HG02763 (cell line): ENCODE data around the gene PLSCR3.

ENCODE experiments used
- ATAC-seq: cut with Tn5 transposase; IDR thresholded peaks from one replicate; pipeline ENCODE4 v1.9.1; 2021; ENCODE audit warnings: mild to moderate bottlenecking, moderate library complexity; ENCODE audit not compliant: unreplicated experiment

The PLSCR3 gene

DNA sequence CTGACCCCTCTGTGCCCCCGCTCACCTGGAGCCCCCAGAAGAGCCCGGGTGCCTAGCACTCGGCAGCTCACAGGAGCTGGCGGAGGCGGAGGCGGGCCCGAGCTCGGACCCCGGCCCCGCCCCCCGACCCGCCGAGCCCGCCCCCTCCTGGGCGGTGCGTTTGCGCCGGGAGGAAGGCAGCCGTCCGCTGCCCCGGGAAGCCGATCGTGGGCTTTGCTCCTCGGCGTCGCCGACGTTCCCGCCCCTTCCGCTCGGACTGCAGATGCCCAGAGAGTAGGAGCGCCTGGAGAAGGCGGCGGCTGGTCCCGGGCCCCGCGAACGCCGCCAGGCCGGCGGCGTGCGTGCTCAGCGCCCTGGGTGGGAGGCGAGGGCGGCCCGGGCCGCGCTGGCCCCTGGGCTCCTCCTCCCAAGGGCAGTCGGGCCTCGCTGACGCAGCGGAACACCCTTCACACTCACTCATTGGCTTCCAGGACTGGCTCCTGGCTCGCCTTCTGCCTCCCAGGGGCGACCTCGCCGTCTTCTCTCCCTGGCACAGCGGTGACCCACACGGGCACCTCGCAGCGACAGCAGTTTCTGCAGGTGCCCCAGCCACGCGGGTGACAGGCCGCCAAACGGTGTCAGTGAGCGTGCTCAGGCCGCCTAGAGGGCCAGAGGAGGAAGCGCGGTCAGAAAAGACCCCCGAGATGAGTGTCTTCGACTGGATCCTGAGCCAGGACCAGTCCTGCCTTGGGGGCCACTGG, at the start of gene PLSCR3:
Gene PLSCR3 (minus strand): TSS at position 74 of the 740 bp plus-strand sequence. CDS start 415 bp downstream, outside the sequence.
- ATAC-seq = peak; percentile 72

DNA sequence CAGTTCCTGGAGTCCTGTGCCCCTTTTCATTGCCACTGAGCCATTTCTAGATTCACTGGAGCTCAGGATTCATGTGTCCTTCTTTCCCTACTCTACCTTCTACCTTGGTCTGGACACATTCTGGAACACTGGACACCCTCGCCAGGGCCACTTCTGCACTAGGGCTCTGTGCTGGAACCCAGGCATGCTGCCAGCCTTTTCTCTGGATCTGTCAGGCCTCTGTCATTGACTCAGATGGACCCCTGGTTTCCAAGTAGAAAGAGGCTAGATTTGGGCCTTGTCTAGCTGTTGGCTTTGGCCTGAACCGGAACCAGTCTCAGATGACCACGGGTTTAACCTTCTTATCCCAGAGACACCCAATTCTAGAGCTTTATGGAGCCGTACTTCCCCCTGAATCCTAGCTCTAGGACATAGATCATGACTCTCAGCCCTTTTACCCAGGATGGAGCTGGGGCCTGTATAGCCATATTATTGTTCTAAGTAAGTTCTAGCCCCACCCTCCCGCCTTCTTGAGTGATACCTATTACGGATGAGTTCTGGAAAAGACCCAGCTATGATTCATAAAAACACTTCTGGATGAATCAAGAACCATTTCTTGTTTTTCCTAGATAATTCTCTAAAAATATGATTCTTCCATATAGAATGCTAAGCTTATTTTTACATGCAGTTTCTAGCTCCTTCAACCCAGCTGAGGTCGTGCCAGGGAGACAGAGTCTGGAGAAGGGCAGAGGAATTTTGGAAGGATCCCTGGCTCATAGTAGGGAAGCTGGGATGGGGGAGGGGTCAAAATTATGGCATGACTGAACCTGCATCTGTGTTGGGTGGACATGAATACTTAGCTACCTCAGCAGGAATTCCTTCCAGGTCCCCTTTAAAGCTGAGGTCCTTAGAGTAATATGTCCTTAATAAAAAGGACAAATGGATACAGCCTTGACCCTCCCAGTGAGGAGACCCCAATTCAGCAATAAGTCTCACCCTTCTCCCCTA, 49.5 kb upstream of the PLSCR3 start:
- ATAC-seq = no peak

- ATAC-seq = no peak
Observed at GRCh38 chr17:7442142-7442541, 47.8 kb upstream of the PLSCR3 start.

DNA sequence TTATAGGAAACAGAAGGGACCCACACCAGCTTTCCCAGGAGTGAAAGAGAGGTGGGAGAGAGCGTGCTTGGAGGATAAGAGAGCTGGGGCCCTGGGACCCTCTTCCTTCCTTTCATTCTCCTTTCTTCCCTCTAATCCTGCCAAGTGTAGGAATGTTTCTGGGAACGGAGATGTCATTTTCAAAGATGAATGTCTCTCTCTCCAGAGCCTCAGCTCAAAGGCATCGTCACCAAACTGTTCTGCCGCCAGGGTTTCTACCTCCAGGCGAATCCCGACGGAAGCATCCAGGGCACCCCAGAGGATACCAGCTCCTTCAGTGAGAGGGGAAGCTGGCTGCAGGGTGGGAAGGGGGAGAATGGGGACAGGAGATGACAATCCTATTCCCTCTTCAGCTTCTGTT, 46.9 kb upstream of the PLSCR3 start:
- ATAC-seq = no peak

- ATAC-seq = no peak
Observed at GRCh38 chr17:7440834-7441195, 46.5 kb upstream of the PLSCR3 start.

- no peak for ATAC-seq
Observed at GRCh38 chr17:7440113-7440833, 45.9 kb upstream of the PLSCR3 start.

DNA sequence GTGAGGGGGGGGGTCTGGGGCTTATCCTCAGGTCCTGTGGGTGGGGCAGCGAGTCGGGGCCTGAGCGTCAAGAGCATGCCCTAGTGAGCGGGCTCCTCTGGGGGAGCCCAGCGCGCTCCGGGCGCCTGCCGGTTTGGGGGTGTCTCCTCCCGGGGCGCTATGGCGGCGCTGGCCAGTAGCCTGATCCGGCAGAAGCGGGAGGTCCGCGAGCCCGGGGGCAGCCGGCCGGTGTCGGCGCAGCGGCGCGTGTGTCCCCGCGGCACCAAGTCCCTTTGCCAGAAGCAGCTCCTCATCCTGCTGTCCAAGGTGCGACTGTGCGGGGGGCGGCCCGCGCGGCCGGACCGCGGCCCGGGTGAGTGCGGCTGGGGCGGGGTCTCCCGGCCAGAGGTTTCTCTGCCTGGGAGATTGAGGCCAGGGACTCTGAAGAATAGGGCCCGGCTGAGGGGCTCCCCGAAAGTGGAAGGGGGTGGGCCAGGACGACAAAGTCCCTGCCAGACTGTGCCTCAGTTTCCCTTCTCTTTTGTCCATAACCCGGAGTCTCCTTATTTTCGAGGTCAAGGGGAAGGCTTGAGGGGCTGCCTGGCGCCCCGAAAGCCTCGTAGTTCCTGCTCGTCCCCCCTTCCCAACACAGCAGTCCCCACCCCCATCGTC, 45.3 kb upstream of the PLSCR3 start, which contains the start of gene FGF11:
Gene FGF11 (plus strand): TSS at position 51 of the 651 bp plus-strand sequence. CDS start 109 bp downstream, at position 160.
- ATAC-seq = no peak

DNA sequence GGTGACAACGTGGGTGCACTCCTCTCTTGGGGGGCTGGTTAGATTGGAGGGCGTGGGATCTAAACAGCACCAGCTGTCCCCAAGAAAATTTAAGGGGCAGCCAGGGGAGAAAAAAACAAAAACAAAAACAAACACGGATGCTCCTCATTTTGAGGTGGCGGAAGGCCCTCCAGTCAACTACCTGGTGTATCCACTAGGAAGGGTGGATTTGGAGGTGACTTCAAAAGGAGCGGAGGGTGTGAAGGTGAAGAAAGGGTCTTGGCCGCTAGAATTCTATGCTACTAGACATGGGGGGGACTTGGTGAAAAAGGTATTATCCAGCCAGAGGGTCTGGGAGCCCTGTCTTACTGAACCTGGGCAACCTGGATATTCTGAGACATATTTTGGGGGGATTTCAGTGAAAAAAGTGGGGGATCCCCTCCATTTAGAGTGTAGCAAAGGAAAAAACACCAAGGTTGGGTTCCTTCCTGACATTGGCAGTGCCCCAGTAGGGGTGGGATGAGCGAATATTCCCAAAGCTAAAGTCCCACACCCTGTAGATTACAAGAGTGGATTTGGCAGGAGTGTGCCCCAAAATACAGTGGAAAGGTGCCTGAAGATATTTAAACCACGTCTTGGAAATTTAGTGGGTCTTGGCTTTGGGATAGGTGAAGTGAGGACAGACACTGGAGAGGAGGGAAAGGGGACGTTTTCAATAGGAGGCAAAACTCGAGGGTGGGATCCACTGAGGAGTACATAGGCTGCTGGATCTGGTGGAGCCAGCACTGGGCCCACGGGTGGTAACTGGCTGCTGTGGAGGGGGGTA, 44.5 kb upstream of the PLSCR3 start:
- ATAC-seq = no peak

- no peak for ATAC-seq
Observed at GRCh38 chr17:7437950-7438614, 43.8 kb upstream of the PLSCR3 start.

DNA sequence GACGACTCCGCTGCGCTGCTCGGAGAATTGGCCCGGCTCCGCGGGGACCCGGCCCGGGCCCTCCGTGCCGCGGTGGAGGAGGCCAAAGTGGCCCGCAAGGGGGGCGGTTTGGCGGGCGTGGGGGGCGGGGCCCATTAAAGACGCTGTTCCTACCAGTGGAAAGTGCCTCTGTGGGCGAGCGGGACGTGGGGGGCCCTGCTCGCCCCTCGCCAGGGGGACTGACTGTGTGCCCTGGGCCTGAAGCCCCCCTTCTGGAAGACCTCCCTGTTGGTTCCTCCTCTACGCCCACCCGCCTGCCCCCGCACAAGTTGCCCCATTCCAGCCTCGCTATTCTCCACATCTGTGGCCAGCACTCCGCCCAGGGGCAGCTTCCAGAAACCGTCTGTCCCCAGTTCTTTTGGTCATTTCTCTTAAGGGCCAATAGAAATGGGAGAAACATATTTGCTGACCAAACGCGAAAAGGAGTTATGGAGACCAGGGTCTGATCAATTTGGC, 43.1 kb upstream of the PLSCR3 start:
- no peak for ATAC-seq

DNA sequence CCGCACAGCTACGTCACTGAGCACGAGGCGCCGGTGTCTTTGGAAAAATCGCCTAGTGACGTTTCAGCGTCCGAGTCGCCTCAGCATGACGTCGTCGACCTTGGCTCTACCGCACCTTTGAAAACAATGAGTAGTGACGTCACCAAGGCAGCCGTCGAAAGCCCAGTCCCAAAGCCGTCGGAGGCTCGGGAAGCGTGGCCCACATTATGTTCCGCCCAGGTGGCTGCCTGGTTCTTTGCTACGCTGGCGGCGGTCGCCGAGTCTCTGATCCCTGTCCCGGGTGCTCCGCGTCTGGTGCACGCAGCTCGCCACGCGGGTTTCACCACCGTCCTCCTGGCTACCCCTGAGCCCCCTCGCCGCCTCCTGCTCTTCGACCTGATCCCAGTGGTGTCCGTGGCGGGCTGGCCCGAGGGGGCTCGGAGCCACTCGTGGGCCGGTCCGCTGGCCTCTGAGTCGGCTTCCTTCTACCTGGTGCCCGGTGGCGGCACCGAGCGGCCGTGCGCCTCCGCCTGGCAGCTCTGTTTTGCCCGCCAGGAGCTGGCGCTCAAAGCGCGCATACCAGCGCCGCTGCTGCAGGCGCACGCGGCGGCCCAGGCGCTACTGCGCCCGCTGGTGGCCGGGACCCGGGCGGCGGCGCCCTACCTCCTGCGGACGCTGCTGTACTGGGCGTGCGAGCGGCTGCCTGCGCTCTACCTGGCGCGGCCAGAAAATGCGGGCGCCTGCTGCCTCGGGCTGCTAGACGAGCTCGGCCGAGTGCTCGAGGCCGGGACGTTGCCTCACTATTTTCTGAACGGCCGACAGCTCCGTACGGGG, 42.4 kb upstream of the PLSCR3 start:
- ATAC-seq = no peak

DNA sequence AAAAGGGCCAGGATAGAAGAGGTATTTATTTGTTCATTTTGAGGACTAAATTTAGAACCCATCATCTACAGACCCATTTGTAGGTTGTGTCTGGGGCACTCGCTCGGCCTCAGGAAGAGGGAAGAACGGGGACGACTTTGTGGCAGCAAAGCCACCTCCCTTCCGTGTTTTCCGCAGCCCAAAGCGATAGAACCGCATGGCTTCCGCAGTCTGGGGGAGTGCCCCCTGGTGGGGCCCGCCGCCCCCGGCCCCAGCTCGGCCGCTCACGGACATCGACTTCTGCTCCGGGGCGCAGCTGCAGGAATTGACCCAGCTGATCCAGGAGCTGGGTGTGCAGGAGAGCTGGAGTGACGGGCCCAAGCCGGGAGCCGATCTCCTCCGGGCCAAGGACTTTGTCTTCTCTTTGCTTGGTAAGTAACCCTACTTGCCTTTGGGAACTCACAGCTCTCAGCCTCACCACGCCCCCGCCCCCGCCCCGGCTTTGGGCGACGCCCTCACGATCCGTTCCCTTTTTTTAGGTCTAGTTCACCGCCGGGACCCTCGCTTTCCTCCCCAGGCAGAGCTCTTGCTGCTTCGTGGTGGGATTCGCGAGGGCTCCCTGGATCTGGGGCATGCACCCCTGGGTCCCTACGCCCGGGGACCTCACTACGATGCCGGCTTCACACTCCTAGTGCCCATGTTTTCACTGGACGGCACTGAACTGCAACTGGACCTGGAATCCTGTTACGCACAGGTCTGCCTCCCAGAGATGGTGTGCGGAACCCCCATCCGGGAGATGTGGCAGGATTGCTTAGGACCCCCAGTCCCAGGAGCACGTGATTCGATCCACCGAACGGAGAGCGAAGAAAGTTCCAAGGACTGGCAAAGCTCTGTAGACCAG, 41.6 kb upstream of the PLSCR3 start:
- peak; percentile 26 for ATAC-seq

DNA sequence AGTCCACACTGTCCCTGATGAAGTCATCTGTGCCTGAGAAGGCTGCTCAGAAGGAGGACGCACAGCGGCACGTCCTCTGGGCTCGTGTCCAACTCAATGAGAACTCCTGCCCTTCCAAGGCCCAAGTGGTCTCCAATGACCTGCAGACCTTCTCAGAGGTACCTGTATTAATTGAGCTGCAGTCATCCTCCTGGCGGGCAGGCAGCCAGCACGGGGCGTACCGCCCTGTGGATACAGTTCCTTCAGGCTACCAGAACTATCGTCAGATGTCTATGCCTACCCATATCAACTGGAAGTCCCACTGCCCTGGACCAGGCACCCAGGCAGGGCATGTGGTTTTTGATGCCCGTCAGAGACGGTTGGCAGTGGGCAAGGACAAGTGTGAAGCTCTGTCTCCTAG, 38.0 kb upstream of the PLSCR3 start:
- ATAC-seq = no peak

- no peak for ATAC-seq
Observed at GRCh38 chr17:7431231-7431630, 36.9 kb upstream of the PLSCR3 start.

DNA sequence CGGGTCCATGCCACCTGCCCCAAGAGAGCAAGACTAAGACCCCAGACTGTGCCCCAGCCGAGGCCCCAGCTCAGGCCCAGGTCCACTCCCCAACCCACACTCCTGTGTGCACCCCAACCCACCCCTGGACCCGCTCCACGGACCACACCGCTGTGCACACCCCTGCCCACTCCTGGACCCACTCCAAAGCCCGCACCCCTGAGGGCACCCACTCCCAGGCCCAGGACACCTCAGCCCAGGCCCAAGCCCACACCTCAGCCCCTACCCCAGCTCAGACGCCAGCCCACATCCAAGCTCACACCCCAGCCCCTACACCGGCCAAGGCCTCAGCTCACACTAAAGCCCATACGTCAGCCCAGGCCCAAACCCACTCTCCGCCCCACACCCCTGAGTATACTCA, 35.4 kb upstream of the PLSCR3 start:
- no peak for ATAC-seq

DNA sequence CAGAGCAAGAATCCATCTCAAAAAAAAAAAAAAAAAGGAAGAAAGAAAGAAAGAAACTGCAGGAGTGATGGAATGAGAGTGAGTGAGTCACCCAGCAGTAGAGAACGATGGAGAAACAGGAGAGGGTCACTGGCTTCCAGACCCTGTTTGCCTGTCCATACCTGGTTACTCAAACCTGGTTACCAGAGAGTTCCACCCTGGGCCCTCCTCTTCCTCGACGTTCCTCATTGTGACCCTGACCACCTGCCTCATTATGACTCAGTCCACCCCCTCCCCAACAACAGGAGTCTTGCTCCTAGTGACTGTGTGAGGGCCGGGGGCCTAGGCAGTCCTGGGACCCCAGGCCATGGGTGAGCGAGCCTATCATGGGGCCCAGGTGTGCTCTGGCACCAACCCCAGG, 34.2 kb upstream of the PLSCR3 start, which contains the start of gene SPEM3:
Gene SPEM3 (plus strand): TSS at position 301 of the 400 bp plus-strand sequence. CDS start 46 bp downstream, at position 347.
- no peak for ATAC-seq

GRCh38 chr17:7427549-7427948, 33.2 kb upstream of the PLSCR3 start:
- ATAC-seq = no peak
